Activated CD4-positive, alpha-beta T cell treated with anti-CD3 and anti-CD28 coated beads for 36 hours (primary cell): ENCODE results near the gene KCNQ4. TPM values are rescaled to one million over a fixed set of nuclear protein-coding genes. Genes with fewer than 3 reads are reported as not detected.

Experiments used
- ATAC-seq: fragments of 200-7000 bp; cut with Tn5 transposase; one replicate; pipeline ENCODE4 v1.10.0; 2021; ENCODE audit warnings: mild to moderate bottlenecking, moderate library complexity
- CTCF ChIA-PET: fragments of 350-600 bp; sonication (Branson Sonifier 250); formaldehyde crosslinking; loops from one replicate; lab custom pipeline; 2021; ENCODE audit warnings: antibody characterized with exemption; lab: Charles Lee
- POLR2A ChIA-PET: fragments of 350-600 bp; sonication (Branson Sonifier 250); formaldehyde crosslinking; loops from one replicate; lab custom pipeline; 2021; ENCODE audit warnings: antibody characterized with exemption, inconsistent platforms; lab: Charles Lee
- DNase-seq: peaks from one replicate; pipeline ENCODE4 v3.0.0-alpha.2; 2020
- H3K27ac Mint-ChIP-seq: one replicate; pipeline ENCODE4 v1.8.0; 2021; ENCODE audit warnings: mixed read lengths
- H3K27me3 Mint-ChIP-seq: one replicate; pipeline ENCODE4 v1.8.0; 2021; ENCODE audit warnings: mixed read lengths
- H3K36me3 Mint-ChIP-seq: one replicate; pipeline ENCODE4 v1.8.0; 2021; ENCODE audit warnings: low read depth, mixed read lengths
- H3K4me1 Mint-ChIP-seq: one replicate; pipeline ENCODE4 v1.8.0; 2021; ENCODE audit warnings: mixed read lengths
- H3K4me3 Mint-ChIP-seq: one replicate; pipeline ENCODE4 v1.8.0; 2021; ENCODE audit warnings: mild to moderate bottlenecking, moderate library complexity, mixed read lengths
- H3K9me3 Mint-ChIP-seq: one replicate; pipeline ENCODE4 v1.8.0; 2021; ENCODE audit warnings: low read depth, mixed read lengths
- intact Hi-C, 2 experiments: fragments of 100-400 bp; cut with DNase I in 1 of 2; cut with micrococcal nuclease in 1 of 2; formaldehyde crosslinking; loops; one replicate each; pipeline versions ENCODE4 v1.14.2 to v1.15.1; 2022 to 2024; cut with DNase I, micrococcal nuclease
- total RNA-seq, 2 experiments: library from RNA; stranded (reverse); gene quantifications; one replicate each; pipeline ENCODE4 v1.2.3, GENCODE V29; 2021

KCNQ4 gene
- total RNA-seq, 2 experiments from 2014 or later = 0.43 to 0.58 TPM

GRCh38 chr1:40788561-40789341, 5.2 kb downstream of the KCNQ4 start:
- ATAC-seq = no peak
- intact Hi-C loops = loop anchor here in 1 of 2 experiments (10.0 kb wide), 1 partner anchor 166 kb away; no protein-coding TSS in a partner anchor
- no peak for DNase-seq
- H3K9me3 Mint-ChIP-seq = no peaks in the 10 kb centered on the region
- H3K4me1 Mint-ChIP-seq = peaks cover 2% of the 10 kb centered on the region
- ChIA-PET CTCF (interaction anchor here (1.1 to 1.7 kb wide), 2 partner anchors 10 to 14 kb away, joined by 3 to 4 read pairs; no protein-coding TSS in a partner anchor), POLR2A (no interaction called here)
- H3K36me3 Mint-ChIP-seq = no peaks in the 10 kb centered on the region
- H3K4me3 Mint-ChIP-seq = no peak overlapping the region
- H3K27me3 Mint-ChIP-seq = peaks cover 11% of the 10 kb centered on the region
- H3K27ac Mint-ChIP-seq = no peak overlapping the region

- Mint-ChIP-seq H3K9me3 (no peaks in the 10 kb centered on the region), H3K36me3 (no peaks in the 10 kb centered on the region), H3K27me3 (peaks cover 11% of the 10 kb centered on the region), H3K4me3 (no peak overlapping the region), H3K27ac (no peak overlapping the region), H3K4me1 (peaks cover 5% of the 10 kb centered on the region)
- CTCF ChIA-PET = interaction anchor here (1.1 to 1.7 kb wide), 2 partner anchors 9 to 15 kb away, joined by 3 to 4 read pairs; no protein-coding TSS in a partner anchor
- no peak for ATAC-seq
- POLR2A ChIA-PET = no interaction called here
- intact Hi-C loops = loop anchor here in 1 of 2 experiments (10.0 kb wide), 1 partner anchor 166 kb away; no protein-coding TSS in a partner anchor
- no peak for DNase-seq
These were observed 5.7 kb downstream of the KCNQ4 start for GRCh38 chr1:40789342-40789598.

- Mint-ChIP-seq H3K4me3 (no peak overlapping the region), H3K36me3 (no peaks in the 10 kb centered on the region), H3K4me1 (peaks cover 6% of the 10 kb centered on the region), H3K9me3 (no peaks in the 10 kb centered on the region), H3K27ac (no peak overlapping the region), H3K27me3 (peaks cover 8% of the 10 kb centered on the region)
- ATAC-seq = no peak
- ChIA-PET POLR2A (no interaction called here), CTCF (interaction anchor here (0.6 to 1.7 kb wide), 3 partner anchors 8 to 71 kb away, joined by 3 to 4 read pairs (median 3); no protein-coding TSS in a partner anchor)
- intact Hi-C loops = loop anchor here in 1 of 2 experiments (10.0 kb wide), 1 partner anchor 165 kb away; no protein-coding TSS in a partner anchor
- no peak for DNase-seq
These were observed 6.3 kb downstream of the KCNQ4 start for GRCh38 chr1:40789661-40790430.

- H3K36me3 Mint-ChIP-seq = no peaks in the 10 kb centered on the region
- ATAC-seq (no peak), DNase-seq (no peak)
- no peak overlapping the region for H3K4me3 Mint-ChIP-seq
- intact Hi-C loops = no loop called here
- no peak overlapping the region for H3K27ac Mint-ChIP-seq
- ChIA-PET CTCF (no interaction called here), POLR2A (no interaction called here)
- no peaks in the 10 kb centered on the region for H3K27me3 Mint-ChIP-seq
- no peaks in the 10 kb centered on the region for H3K9me3 Mint-ChIP-seq
- H3K4me1 Mint-ChIP-seq = peaks cover 23% of the 10 kb centered on the region
These were observed 8.4 kb downstream of the KCNQ4 start for GRCh38 chr1:40792036-40792435.

GRCh38 chr1:40793617-40794016, 10.0 kb downstream of the KCNQ4 start:
- ChIA-PET POLR2A (no interaction called here), CTCF (interaction anchor here (1.0 kb wide), 1 partner anchor 21 kb away, joined by 3 read pairs; no protein-coding TSS in a partner anchor)
- H3K4me1 Mint-ChIP-seq = peaks cover 29% of the 10 kb centered on the region
- no peak for ATAC-seq
- H3K36me3 Mint-ChIP-seq = no peaks in the 10 kb centered on the region
- H3K9me3 Mint-ChIP-seq = no peaks in the 10 kb centered on the region
- DNase-seq = no peak
- no peak overlapping the region for H3K4me3 Mint-ChIP-seq
- no peaks in the 10 kb centered on the region for H3K27me3 Mint-ChIP-seq
- intact Hi-C loops = no loop called here
- H3K27ac Mint-ChIP-seq = no peak overlapping the region

- Mint-ChIP-seq H3K4me3 (no peak overlapping the region), H3K36me3 (no peaks in the 10 kb centered on the region), H3K27ac (no peak overlapping the region), H3K9me3 (no peaks in the 10 kb centered on the region), H3K4me1 (peaks cover 29% of the 10 kb centered on the region), H3K27me3 (no peaks in the 10 kb centered on the region)
- POLR2A ChIA-PET = no interaction called here
- intact Hi-C loops = no loop called here
- no peak for ATAC-seq
- CTCF ChIA-PET = interaction anchor here (1.0 kb wide), 1 partner anchor 21 kb away, joined by 3 read pairs; no protein-coding TSS in a partner anchor
- no peak for DNase-seq
These were observed 10.5 kb downstream of the KCNQ4 start for GRCh38 chr1:40794048-40794447.

- CTCF ChIA-PET = interaction anchor here (0.6 to 3.0 kb wide), 5 partner anchors 12 to 875 kb away, joined by 3 to 21 read pairs (median 3); no protein-coding TSS in a partner anchor
- POLR2A ChIA-PET = interaction anchor here (0.6 kb wide), 1 partner anchor 8 kb away, joined by 3 read pairs; no protein-coding TSS in a partner anchor
- DNase-seq (peak; percentile 34), ATAC-seq (peak; percentile 54)
- Mint-ChIP-seq H3K27me3 (no peaks in the 10 kb centered on the region), H3K9me3 (no peaks in the 10 kb centered on the region), H3K4me3 (peak overlapping the region; percentile 43), H3K36me3 (no peaks in the 10 kb centered on the region), H3K4me1 (peaks cover 29% of the 10 kb centered on the region), H3K27ac (peak overlapping the region; percentile 34)
- intact Hi-C loops = no loop called here
These were observed 11.6 kb downstream of the KCNQ4 start for GRCh38 chr1:40794974-40795715.

GRCh38 chr1:40795811-40796586, 12.4 kb downstream of the KCNQ4 start:
- DNase-seq = no peak
- ChIA-PET CTCF (interaction anchor here (0.8 to 3.0 kb wide), 4 partner anchors 11 to 170 kb away, joined by 3 to 21 read pairs (median 3); no protein-coding TSS in a partner anchor), POLR2A (no interaction called here)
- Mint-ChIP-seq H3K27ac (peak overlapping the region; percentile 34), H3K36me3 (no peaks in the 10 kb centered on the region), H3K27me3 (no peaks in the 10 kb centered on the region), H3K4me1 (peaks cover 36% of the 10 kb centered on the region), H3K4me3 (peak overlapping the region; percentile 43), H3K9me3 (no peaks in the 10 kb centered on the region)
- peak; percentile 65 for ATAC-seq
- intact Hi-C loops = no loop called here

- Mint-ChIP-seq H3K36me3 (no peaks in the 10 kb centered on the region), H3K4me1 (peaks cover 47% of the 10 kb centered on the region), H3K27me3 (no peaks in the 10 kb centered on the region), H3K4me3 (no peak overlapping the region), H3K27ac (peak overlapping the region; percentile 56), H3K9me3 (no peaks in the 10 kb centered on the region)
- ATAC-seq (no peak), DNase-seq (no peak)
- ChIA-PET CTCF (interaction anchor here (0.7 to 3.0 kb wide), 3 partner anchors 23 to 838 kb away, joined by 3 to 21 read pairs (median 4); no protein-coding TSS in a partner anchor), POLR2A (no interaction called here)
- intact Hi-C loops = no loop called here
These were observed 13.5 kb downstream of the KCNQ4 start for GRCh38 chr1:40796939-40797667.

- CTCF ChIA-PET = interaction anchor here (0.7 to 3.0 kb wide), 4 partner anchors 8 to 839 kb away, joined by 3 to 21 read pairs (median 4); no protein-coding TSS in a partner anchor
These were observed 14.1 kb downstream of the KCNQ4 start for GRCh38 chr1:40797668-40798010.

More at GRCh38 chr1:40797668-40798010, 14.1 kb downstream of the KCNQ4 start:
- ATAC-seq (no peak), DNase-seq (no peak)
- Mint-ChIP-seq H3K4me1 (peaks cover 48% of the 10 kb centered on the region), H3K9me3 (no peaks in the 10 kb centered on the region), H3K27ac (peak overlapping the region; percentile 56), H3K36me3 (no peaks in the 10 kb centered on the region), H3K4me3 (no peak overlapping the region), H3K27me3 (no peaks in the 10 kb centered on the region)
- intact Hi-C loops = no loop called here
- POLR2A ChIA-PET = no interaction called here
